ENCODE data around the gene USP31. TPM values are rescaled to one million over a fixed set of nuclear protein-coding genes. Genes with fewer than 3 reads are reported as not detected.

Gene USP31
- total and polyA plus RNA-seq, 2 of the 13 experiments (the other 11 are each of a cell fraction or from before 2014, with no cell fraction given), result 22.5 to 23.3 TPM

GRCh38 chr16:23060458-23061320 lies 88.6 kb downstream of the USP31 start:
- ChIA-PET POLR2A (no interaction called here), CTCF (ENCODE audit: low intra/inter-chr PET ratio, low total read pairs) (interaction anchor here (0.6 to 2.5 kb wide), 2 partner anchors 162 to 248 kb away, joined by 3 to 22 read pairs; no protein-coding TSS in a partner anchor)
- FAIRE-seq, result peak; percentile 95
- in situ Hi-C loops (cut with HindIII; ENCODE audit: extremely low pct_ligation_motif_present, low pct_unique_long_range_greater_than_20kb) (loop anchor here (5.0 kb wide), 1 partner anchor 158 kb away; no protein-coding TSS in a partner anchor), intact Hi-C loops (cut with micrococcal nuclease; ENCODE audit: unreplicated experiment) (loop anchor here (1.0 kb wide), 1 partner anchor 161 kb away; no protein-coding TSS in a partner anchor)
- no peak overlapping the region for H3K4me2 ChIP-seq (ENCODE audit: low read depth, low read length)
- ATAC-seq, result peak; percentile 93
- no peaks in the 10 kb centered on the region for H3K9me3 ChIP-seq (ENCODE audit: low read length)
- no peak overlapping the region for H3K9ac ChIP-seq (ENCODE audit: insufficient read depth, low read depth, low read length)
- BruUV-seq (replicated peaks), result no TSS peak
- H3K27me3 ChIP-seq (ENCODE audit: control insufficient read depth in 1 of 2, insufficient read depth in 2 of 2, low read length in 2 of 2), result no peaks in the 10 kb centered on the region
- 17% methylated on average over 9 of the region's 9 CpGs for WGBS (ENCODE audit: low lambda C conversion rate)
- DNase-seq (ENCODE audit: low spot score), result peak; percentile 89
- H3K79me2 ChIP-seq (ENCODE audit: insufficient read depth, low read length), result no peaks in the 10 kb centered on the region
- peaks cover 4% of the 10 kb centered on the region; the same call in 1 of the 2 replicates for H4K20me1 ChIP-seq (ENCODE audit: insufficient read depth, low read length)
- H3K36me3 ChIP-seq (replicated peaks in 1 of 2; ENCODE audit: control insufficient read depth in 1 of 2, insufficient read depth in 2 of 2, low read length in 2 of 2), result no peaks in the 10 kb centered on the region
- H2AFZ ChIP-seq (ENCODE audit: low read length), result no peak overlapping the region
- H3K4me3 ChIP-seq (replicated peaks in 1 of 3; ENCODE audit: insufficient read depth in 1 of 3, low read depth in 2 of 3, low read length in 3 of 3), result no peak overlapping the region
- no peaks in the 10 kb centered on the region for H3K4me1 ChIP-seq (ENCODE audit: insufficient read depth, low read length)
- no peak overlapping the region for H3K27ac ChIP-seq (ENCODE audit: extremely low read length, insufficient read depth, low read length)
- TF ChIP-seq CEBPB (IDR thresholded peaks at IDR 0.05; ENCODE audit: borderline replicate concordance, low read depth, low read length), result 0 out of 2 replicates have a peak, but pooled peaks have one; percentile 24
- peak; percentile 23; the same call in 1 of the 2 replicates for TF ChIP-seq GMEB1 (CRISPR knock-in tag; IDR thresholded peaks at IDR 0.05; ENCODE audit: borderline replicate concordance)
- TF ChIP-seq GZF1 (CRISPR knock-in tag; IDR thresholded peaks at IDR 0.05), result no peak
- TF ChIP-seq RFX5 (IDR thresholded peaks at IDR 0.05; ENCODE audit: low read depth, low read length), result 0 out of 2 replicates have a peak, but pooled peaks have one; percentile 13
- no peak for TF ChIP-seq PAWR (CRISPR knock-in tag; IDR thresholded peaks at IDR 0.05; ENCODE audit: borderline replicate concordance)
- TF ChIP-seq GATA4 (IDR thresholded peaks at IDR 0.05; ENCODE audit: borderline replicate concordance, low read depth), result no peak
- no peak for TF ChIP-seq MXD3 (CRISPR knock-in tag; IDR thresholded peaks at IDR 0.05)
- TF ChIP-seq MEF2D (CRISPR knock-in tag; IDR thresholded peaks at IDR 0.05), result peak; percentile 38; the same call in 1 of the 2 replicates
- TF ChIP-seq ZBTB38 (CRISPR knock-in tag; IDR thresholded peaks at IDR 0.05), result no peak
- TF ChIP-seq HMG20A (CRISPR knock-in tag; IDR thresholded peaks at IDR 0.05; ENCODE audit: borderline replicate concordance), result 0 out of 2 replicates have a peak, but pooled peaks have one; percentile 19
- TF ChIP-seq ZNF136 (CRISPR knock-in tag; IDR thresholded peaks at IDR 0.05; ENCODE audit: low read depth), result 0 out of 2 replicates have a peak, but pooled peaks have one; percentile 35
- TF ChIP-seq AFF4 (CRISPR knock-in tag; IDR thresholded peaks at IDR 0.05), result no peak
- peak; percentile 91 for TF ChIP-seq POLR2AphosphoS2 (IDR thresholded peaks at IDR 0.05; ENCODE audit: low read depth, low read length)
- no peak for TF ChIP-seq ZNF17 (CRISPR knock-in tag; IDR thresholded peaks at IDR 0.05)
- no peak for TF ChIP-seq HNRNPH1 (optimal IDR thresholded peaks at IDR 0.05; ENCODE audit: low read depth, low read length)

All from HepG2 (cell line).